H9 (cell line): ENCODE measurements around the gene GPRIN1. TPM values are rescaled to one million over a fixed set of nuclear protein-coding genes. Genes with fewer than 3 reads are reported as not detected.
A peak's percentile ranks its signal among the peaks of the same experiment; 100 is the strongest.

Experiments
- DNase-seq: peaks from one replicate; pipeline ENCODE4 v3.0.0-alpha.2; 2017
- H2AFZ ChIP-seq: one replicate; pipeline ENCODE4 v1.6.1; 2013; ENCODE audit warnings: mild to moderate bottlenecking, low read length, control low read depth, moderate library complexity
- H2AK5ac ChIP-seq: 2 replicates; pipeline ENCODE4 v1.6.1; 2013; ENCODE audit warnings: low read length, control low read depth, mixed read lengths; ENCODE audit not compliant: insufficient read length
- H2BK120ac ChIP-seq: one replicate; pipeline ENCODE4 v1.6.1; 2013; ENCODE audit warnings: low read depth, mild to moderate bottlenecking, low read length, control low read depth, inconsistent platforms; ENCODE audit not compliant: poor library complexity, severe bottlenecking
- H2BK12ac ChIP-seq: 2 replicates; pipeline ENCODE4 v1.6.1; 2013; ENCODE audit warnings: low read length, control low read depth, mixed read lengths, low read depth; ENCODE audit not compliant: insufficient read length
- H2BK15ac ChIP-seq: 2 replicates; pipeline ENCODE4 v1.6.1; 2013; ENCODE audit warnings: low read depth, low read length, control low read depth
- H2BK20ac ChIP-seq: one replicate; pipeline ENCODE4 v1.6.1; 2013; ENCODE audit warnings: low read depth, mild to moderate bottlenecking, low read length, control low read depth, inconsistent platforms; ENCODE audit not compliant: poor library complexity, severe bottlenecking
- H2BK5ac ChIP-seq: 2 replicates; pipeline ENCODE4 v1.6.1; 2013; ENCODE audit warnings: low read length, control low read depth, mixed read lengths; ENCODE audit not compliant: insufficient read length
- H3K14ac ChIP-seq: 2 replicates; pipeline ENCODE4 v1.6.1; 2013; ENCODE audit warnings: low read length, control low read depth; ENCODE audit not compliant: insufficient read depth
- H3K18ac ChIP-seq: 2 replicates; pipeline ENCODE4 v1.6.1; 2013; ENCODE audit warnings: low read depth, mild to moderate bottlenecking, mixed read lengths, low read length, control low read depth; ENCODE audit not compliant: insufficient read length
- H3K23ac ChIP-seq: 2 replicates; pipeline ENCODE4 v1.6.1; 2013; ENCODE audit warnings: low read length, control low read depth, mixed read lengths, low read depth; ENCODE audit not compliant: insufficient read length
- H3K23me2 ChIP-seq: 2 replicates; pipeline ENCODE4 v1.6.1; 2013; ENCODE audit warnings: low read depth, mild to moderate bottlenecking, mixed read lengths, low read length, control low read depth; ENCODE audit not compliant: insufficient read length, poor library complexity, severe bottlenecking
- H3K27ac ChIP-seq: 2 replicates; pipeline ENCODE4 v1.5.1; 2013; ENCODE audit warnings: low read length, control low read depth, mixed read lengths, low read depth; ENCODE audit not compliant: insufficient read length
- H3K27me3 ChIP-seq: 2 replicates; pipeline ENCODE4 v1.6.1; 2013; ENCODE audit warnings: low read length, control low read depth, inconsistent platforms; ENCODE audit not compliant: insufficient read depth
- H3K4ac ChIP-seq: 2 replicates; pipeline ENCODE4 v1.6.1; 2013; ENCODE audit warnings: low read depth, mild to moderate bottlenecking, control low read depth, inconsistent platforms, low read length, moderate library complexity
- H3K4me1 ChIP-seq: 2 replicates; pipeline ENCODE4 v1.6.1; 2013; ENCODE audit warnings: low read length, control low read depth, inconsistent platforms; ENCODE audit not compliant: insufficient read depth
- H3K4me2 ChIP-seq: 2 replicates; pipeline ENCODE4 v1.6.1; 2013; ENCODE audit warnings: low read length, control low read depth, mixed read lengths; ENCODE audit not compliant: insufficient read length, insufficient read depth
- H3K56ac ChIP-seq: 2 replicates; pipeline ENCODE4 v1.6.1; 2013; ENCODE audit warnings: low read depth, mild to moderate bottlenecking, mixed read lengths, low read length, control low read depth; ENCODE audit not compliant: insufficient read length
- H3K79me1 ChIP-seq: 2 replicates; pipeline ENCODE4 v1.6.1; 2013; ENCODE audit warnings: low read depth, mild to moderate bottlenecking, moderate library complexity, low read length, control low read depth, inconsistent platforms; ENCODE audit not compliant: insufficient read depth, poor library complexity, severe bottlenecking
- H3K79me2 ChIP-seq: 2 replicates; pipeline ENCODE4 v1.6.1; 2013; ENCODE audit warnings: low read length, control low read depth, inconsistent platforms; ENCODE audit not compliant: insufficient read depth
- H3K9ac ChIP-seq: 2 replicates; pipeline ENCODE4 v1.6.1; 2013; ENCODE audit warnings: low read length, control low read depth, mixed read lengths; ENCODE audit not compliant: insufficient read length; ENCODE audit errors: extremely low read depth
- H3K9me3 ChIP-seq: one replicate; pipeline ENCODE4 v1.6.1; 2013; ENCODE audit warnings: low read depth, low read length, inconsistent platforms; ENCODE audit not compliant: control insufficient read depth
- H3T11ph ChIP-seq: one replicate; pipeline ENCODE4 v1.6.1; 2013; ENCODE audit warnings: mild to moderate bottlenecking, low read length, control low read depth, inconsistent platforms
- H4K20me1 ChIP-seq: one replicate; pipeline ENCODE4 v1.6.1; 2013; ENCODE audit not compliant: control insufficient read depth, insufficient read length, insufficient read depth
- H4K5ac ChIP-seq: 2 replicates; pipeline ENCODE4 v1.6.1; 2013; ENCODE audit warnings: low read depth, mild to moderate bottlenecking, mixed read lengths, low read length, control low read depth; ENCODE audit not compliant: insufficient read length
- H4K8ac ChIP-seq: replicated peaks from 2 replicates; pipeline ENCODE4 v1.6.1; 2013; ENCODE audit warnings: low read length, control low read depth, mixed read lengths, low read depth; ENCODE audit not compliant: insufficient read length
- H4K91ac ChIP-seq: 2 replicates; pipeline ENCODE4 v1.6.1; 2013; ENCODE audit warnings: low read depth, mild to moderate bottlenecking, moderate library complexity, mixed read lengths, low read length, control low read depth; ENCODE audit not compliant: insufficient read length
- H3K27ac Mint-ChIP-seq, 3 experiments: 2 replicates in 2 of 3; 3 replicates in 1 of 3; pipeline ENCODE4 v1.8.0; 2020 to 2021; ENCODE audit warnings: mixed read lengths in 3 of 3, mild to moderate bottlenecking in 1 of 3, moderate library complexity in 1 of 3
- H3K27me3 Mint-ChIP-seq: 2 replicates; pipeline ENCODE4 v1.8.0; 2021; ENCODE audit warnings: low read depth, mild to moderate bottlenecking, moderate library complexity, mixed read lengths
- H3K36me3 Mint-ChIP-seq, 3 experiments: 2 replicates in 2 of 3; 3 replicates in 1 of 3; pipeline ENCODE4 v1.8.0; 2020 to 2021; ENCODE audit warnings: low read depth in 3 of 3, mixed read lengths in 3 of 3; ENCODE audit not compliant: insufficient read depth in 1 of 3
- H3K4me1 Mint-ChIP-seq, 2 experiments: 2 replicates each; pipeline ENCODE4 v1.8.0; 2020; ENCODE audit warnings: mixed read lengths in 2 of 2
- H3K4me3 Mint-ChIP-seq, 2 experiments: 2 replicates in 1 of 2; 3 replicates in 1 of 2; pipeline ENCODE4 v1.8.0; 2020 to 2021; ENCODE audit warnings: mild to moderate bottlenecking in 2 of 2, mixed read lengths in 2 of 2, moderate library complexity in 1 of 2
- H3K9me3 Mint-ChIP-seq, 2 experiments: 2 replicates in 1 of 2; 3 replicates in 1 of 2; pipeline ENCODE4 v1.8.0; 2020; ENCODE audit warnings: mild to moderate bottlenecking in 2 of 2, mixed read lengths in 2 of 2, moderate library complexity in 1 of 2
- CTCF ChIP-seq: fragments of 200-600 bp; sonication (generic); conservative IDR thresholded peaks from 3 replicates; pipeline ENCODE4 v1.8.0; 2021; ENCODE audit warnings: antibody characterized with exemption, mild to moderate bottlenecking
- WGBS: extraction: QIAGEN DNeasy Blood & Tissue Kit; methylation state at CpG from one replicate; pipeline ENCODE4 v1.1.7; 2013; ENCODE audit warnings: missing lambda C conversion rate, low lambda C conversion rate, mixed read lengths; ENCODE audit not compliant: insufficient read length; ENCODE audit errors: extremely low coverage; 5-methylcytosine and 5-hydroxymethylcytosine counted together
- total RNA-seq: library from RNA; stranded (reverse); gene quantifications from 2 replicates; pipeline ENCODE4 v1.2.1, GENCODE V29; 2021

GPRIN1 gene
- total RNA-seq, 1 experiment from 2014 or later: 10.8 TPM

- Histone ChIP-seq H3K23ac (no peak overlapping the region), H2BK20ac (no peak overlapping the region), H3K23me2 (peaks cover 10% of the 10 kb centered on the region), H4K8ac (no peak overlapping the region), H3K4ac (no peak overlapping the region), H2BK120ac (no peak overlapping the region), H4K91ac (no peak overlapping the region), H2BK5ac (no peak overlapping the region), H3K27me3 (no peaks in the 10 kb centered on the region), H4K20me1 (no peaks in the 10 kb centered on the region), H3K56ac (no peak overlapping the region), H2AFZ (no peak overlapping the region), H3K4me2 (no peak overlapping the region), H3K9ac (no peak overlapping the region), H2AK5ac (no peak overlapping the region), H3K18ac (no peak overlapping the region), H3K79me2 (no peaks in the 10 kb centered on the region), H3T11ph (no peak overlapping the region), H3K14ac (no peak overlapping the region), H3K27ac (no peak overlapping the region), H4K5ac (no peak overlapping the region), H2BK15ac (no peak overlapping the region), H3K4me1 (no peaks in the 10 kb centered on the region; the same call in 1 of the 2 replicates), H2BK12ac (no peak overlapping the region), H3K9me3 (no peaks in the 10 kb centered on the region), H3K79me1 (no peaks in the 10 kb centered on the region)
- no CpG with 5 or more reads among the region's 11 CpGs for WGBS
- no peak for DNase-seq
- no peaks in the 10 kb centered on the region for H3K9me3 Mint-ChIP-seq
- H3K27ac Mint-ChIP-seq: peak overlapping the region in 2 of 3 experiments; percentile 57 to 88; a peak in 4 of 7 replicates
- H3K27me3 Mint-ChIP-seq: peaks cover 6% of the 10 kb centered on the region
- peaks cover 46 to 62% of the 10 kb centered on the region in 2 experiments for H3K4me1 Mint-ChIP-seq
- TF ChIP-seq CTCF: no peak
- no peaks in the 10 kb centered on the region; a peak in 1 of 7 replicates for H3K36me3 Mint-ChIP-seq
- H3K4me3 Mint-ChIP-seq: 0 out of 5 replicates have a peak overlapping the region, but pooled peaks of 1 of the 2 experiments have one; percentile 53
Measured at GRCh38 chr5:176643491-176644219, 33.7 kb upstream of the GPRIN1 start.
